Smooth muscle cell (in vitro differentiated cells): ENCODE data around the gene FOXF2. TPM values are rescaled to one million over a fixed set of nuclear protein-coding genes. Genes with fewer than 3 reads are reported as not detected.

ENCODE experiments used
- DNase-seq: peaks from one replicate; lab custom pipeline; 2025; ENCODE audit not compliant: unreplicated experiment; lab: John Stamatoyannopoulos, UW
- H2AFZ ChIP-seq: fragments of 200-600 bp; sonication (generic); 2 replicates; pipeline ENCODE4 v1.6.0; 2016; ENCODE audit warnings: antibody characterized with exemption, low read depth, mild to moderate bottlenecking
- H3F3A ChIP-seq: fragments of 200-600 bp; sonication (generic); 2 replicates; pipeline ENCODE4 v1.6.0; 2017; ENCODE audit warnings: antibody characterized with exemption, low read depth
- H3K27ac ChIP-seq: fragments of 200-600 bp; sonication (generic); 2 replicates; pipeline ENCODE4 v1.5.1; 2016; ENCODE audit warnings: low read depth, mild to moderate bottlenecking
- H3K27me3 ChIP-seq: fragments of 200-600 bp; sonication (generic); 2 replicates; pipeline ENCODE4 v1.6.1; 2016; ENCODE audit warnings: low read depth, mild to moderate bottlenecking
- H3K36me3 ChIP-seq: fragments of 200-600 bp; sonication (generic); 2 replicates; pipeline ENCODE4 v1.5.1; 2016; ENCODE audit warnings: low read depth
- H3K4me1 ChIP-seq: fragments of 200-600 bp; sonication (generic); 2 replicates; pipeline ENCODE4 v1.5.1; 2016; ENCODE audit warnings: low read depth
- H3K4me2 ChIP-seq: fragments of 200-600 bp; sonication (generic); 2 replicates; pipeline ENCODE4 v1.6.0; 2016; ENCODE audit warnings: mild to moderate bottlenecking
- H3K4me3 ChIP-seq: fragments of 200-600 bp; sonication (generic); 2 replicates; pipeline ENCODE4 v1.5.1; 2016; ENCODE audit warnings: mild to moderate bottlenecking
- H3K79me2 ChIP-seq: fragments of 200-600 bp; sonication (generic); 2 replicates; pipeline ENCODE4 v1.6.0; 2016; ENCODE audit warnings: low read depth, mild to moderate bottlenecking
- H3K9ac ChIP-seq: fragments of 200-600 bp; sonication (generic); 2 replicates; pipeline ENCODE4 v1.6.0; 2016; ENCODE audit warnings: low read depth
- H3K9me3 ChIP-seq: fragments of 200-600 bp; sonication (generic); replicated peaks from 2 replicates; pipeline ENCODE4 v1.5.1; 2016; ENCODE audit warnings: low read depth
- H4K20me1 ChIP-seq: fragments of 200-600 bp; sonication (generic); 2 replicates; pipeline ENCODE4 v1.6.0; 2016; ENCODE audit warnings: low read depth
- WGBS: methylation state at CpG from one replicate; pipeline ENCODE4 v1.1.7; 2016; ENCODE audit warnings: low lambda C conversion rate; 5-methylcytosine and 5-hydroxymethylcytosine counted together
- polyA plus RNA-seq: library from polyadenylated mRNA; unstranded; fragments of >200 nt; fragmentation: Nextera tagmentation; extraction: Ambion mirVana; gene quantifications from 2 replicates; pipeline ENCODE4 v1.2.1, GENCODE V29; 2016
- total RNA-seq: library from RNA; depleted of rRNA; stranded (reverse); fragments of >200 nt; gene quantifications from 2 replicates; pipeline ENCODE4 v1.2.3, GENCODE V29; 2014
- TF ChIP-seq, protein P1 (sequence below): fragments of 200-600 bp; sonication (generic); IDR thresholded peaks from 2 replicates; pipeline ENCODE4 v1.5.1; 2017; ENCODE audit warnings: borderline replicate concordance, mild to moderate bottlenecking, antibody characterized with exemption; ENCODE audit not compliant: insufficient read depth, poor library complexity, severe bottlenecking

The FOXF2 gene
- total and polyA plus RNA-seq, 2 experiments from 2014 or later, result 3.5 to 4.8 TPM

DNA sequence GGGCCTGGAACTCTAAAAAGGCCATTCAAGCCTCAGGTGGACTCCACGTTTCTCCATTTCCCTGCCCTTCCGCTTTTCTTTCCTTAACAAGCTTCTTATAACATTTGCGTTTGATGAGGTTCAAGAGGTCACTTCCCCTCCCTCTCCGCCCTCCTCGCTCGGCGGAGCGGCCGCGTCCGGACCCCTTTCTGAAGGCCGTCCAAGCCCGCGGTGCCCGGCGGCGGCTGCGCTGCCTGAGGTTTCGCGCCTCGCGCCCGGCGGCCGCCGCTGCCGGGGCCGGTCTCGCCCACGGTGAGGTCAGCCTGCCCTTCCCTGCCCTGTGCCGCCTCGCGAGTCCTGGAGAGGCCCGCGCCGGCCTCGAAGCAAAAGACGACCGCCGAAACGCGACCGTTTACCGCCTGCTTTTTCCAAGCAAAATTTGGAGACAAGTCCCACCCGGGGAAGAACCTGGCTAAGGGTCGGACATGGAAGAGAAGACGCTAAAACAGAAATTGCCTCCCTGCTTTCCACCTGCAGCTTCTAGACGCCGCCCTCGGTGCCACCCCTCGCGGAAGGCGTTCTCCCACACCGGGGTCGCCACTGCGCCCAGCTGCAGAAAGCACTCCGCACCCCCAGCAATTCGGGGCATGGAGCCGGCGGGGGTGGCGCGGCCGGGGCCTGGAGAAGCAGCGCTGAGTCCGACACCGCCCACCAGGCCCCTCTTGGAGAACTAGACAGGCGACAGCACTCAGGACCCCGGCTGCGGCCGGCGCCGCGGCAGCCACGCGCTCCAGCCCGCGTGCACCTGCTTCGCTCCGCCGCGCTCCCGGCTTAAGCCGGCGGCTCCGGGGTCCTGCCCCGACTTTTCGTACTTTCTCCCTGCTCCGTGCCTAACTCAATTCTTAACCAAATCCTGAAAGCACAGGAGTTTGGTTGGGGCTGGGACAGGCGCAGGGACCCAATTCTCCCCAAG, 11.0 kb upstream of the FOXF2 start:
- 2% methylated on average over 86 of the region's 89 CpGs for whole genome bisulfite sequencing
- Histone ChIP-seq H3K4me2 (peak overlapping the region; percentile 79), H3K79me2 (no peaks in the 10 kb centered on the region), H4K20me1 (no peaks in the 10 kb centered on the region), H3K36me3 (no peaks in the 10 kb centered on the region), H2AFZ (no peak overlapping the region), H3K9ac (no peak overlapping the region), H3K27me3 (peaks cover 100% of the 10 kb centered on the region), H3K27ac (no peak overlapping the region), H3K4me3 (peak overlapping the region; percentile 36), H3F3A (no peaks in the 10 kb centered on the region), H3K9me3 (no peaks in the 10 kb centered on the region), H3K4me1 (peaks cover 10% of the 10 kb centered on the region)
- DNase-seq, result no peak
- TF ChIP-seq, protein P1, sequence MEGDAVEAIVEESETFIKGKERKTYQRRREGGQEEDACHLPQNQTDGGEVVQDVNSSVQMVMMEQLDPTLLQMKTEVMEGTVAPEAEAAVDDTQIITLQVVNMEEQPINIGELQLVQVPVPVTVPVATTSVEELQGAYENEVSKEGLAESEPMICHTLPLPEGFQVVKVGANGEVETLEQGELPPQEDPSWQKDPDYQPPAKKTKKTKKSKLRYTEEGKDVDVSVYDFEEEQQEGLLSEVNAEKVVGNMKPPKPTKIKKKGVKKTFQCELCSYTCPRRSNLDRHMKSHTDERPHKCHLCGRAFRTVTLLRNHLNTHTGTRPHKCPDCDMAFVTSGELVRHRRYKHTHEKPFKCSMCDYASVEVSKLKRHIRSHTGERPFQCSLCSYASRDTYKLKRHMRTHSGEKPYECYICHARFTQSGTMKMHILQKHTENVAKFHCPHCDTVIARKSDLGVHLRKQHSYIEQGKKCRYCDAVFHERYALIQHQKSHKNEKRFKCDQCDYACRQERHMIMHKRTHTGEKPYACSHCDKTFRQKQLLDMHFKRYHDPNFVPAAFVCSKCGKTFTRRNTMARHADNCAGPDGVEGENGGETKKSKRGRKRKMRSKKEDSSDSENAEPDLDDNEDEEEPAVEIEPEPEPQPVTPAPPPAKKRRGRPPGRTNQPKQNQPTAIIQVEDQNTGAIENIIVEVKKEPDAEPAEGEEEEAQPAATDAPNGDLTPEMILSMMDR, result no peak

DNA sequence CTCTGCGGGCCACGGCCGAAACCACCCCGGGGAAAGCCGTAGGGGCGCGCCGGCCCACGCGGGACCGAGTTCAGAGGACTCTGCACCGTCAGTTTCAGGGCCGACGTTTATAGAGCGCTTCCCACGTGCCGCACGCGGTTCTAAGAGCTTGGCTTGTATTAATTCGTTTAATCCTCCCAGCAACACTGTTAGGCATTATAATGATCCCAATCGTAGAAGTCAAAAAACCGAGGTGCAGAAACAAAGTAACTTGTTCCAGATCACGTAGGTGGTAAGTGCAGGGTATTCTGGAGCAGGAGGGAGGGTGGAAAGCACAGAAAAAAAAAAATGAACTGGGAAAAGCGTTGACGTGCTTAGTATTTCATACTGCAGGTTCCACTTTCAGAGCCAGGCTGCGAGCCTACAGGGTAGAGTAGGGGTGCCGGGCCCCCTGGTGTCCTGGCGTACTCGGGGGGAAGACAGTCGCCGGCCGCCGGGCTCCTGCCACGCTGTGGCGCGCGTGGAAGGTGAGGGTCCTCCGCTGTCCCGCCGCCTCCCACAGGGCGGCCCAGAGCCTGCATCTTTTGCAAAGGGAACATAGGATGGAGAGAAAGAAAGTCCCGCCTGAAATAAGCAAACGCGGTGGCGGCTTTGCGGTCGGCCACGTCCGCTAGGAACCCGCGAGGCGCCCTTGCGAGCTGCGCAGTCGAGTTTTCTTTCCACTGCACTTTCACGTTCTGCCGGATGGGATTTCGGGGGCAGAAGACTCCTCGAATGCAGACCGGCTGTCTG, 10.2 kb upstream of the FOXF2 start:
- Histone ChIP-seq H2AFZ (no peak overlapping the region), H3K27ac (no peak overlapping the region), H3K36me3 (no peaks in the 10 kb centered on the region), H3F3A (no peaks in the 10 kb centered on the region), H3K9ac (no peak overlapping the region), H3K9me3 (no peaks in the 10 kb centered on the region), H3K27me3 (peaks cover 100% of the 10 kb centered on the region), H3K4me1 (peaks cover 19% of the 10 kb centered on the region), H3K79me2 (no peaks in the 10 kb centered on the region), H3K4me2 (peak overlapping the region; percentile 79), H4K20me1 (no peaks in the 10 kb centered on the region), H3K4me3 (peak overlapping the region; percentile 36)
- no peak for DNase-seq
- TF ChIP-seq, protein P1, result no peak
- WGBS, result 5% methylated on average over 60 of the region's 60 CpGs

DNA sequence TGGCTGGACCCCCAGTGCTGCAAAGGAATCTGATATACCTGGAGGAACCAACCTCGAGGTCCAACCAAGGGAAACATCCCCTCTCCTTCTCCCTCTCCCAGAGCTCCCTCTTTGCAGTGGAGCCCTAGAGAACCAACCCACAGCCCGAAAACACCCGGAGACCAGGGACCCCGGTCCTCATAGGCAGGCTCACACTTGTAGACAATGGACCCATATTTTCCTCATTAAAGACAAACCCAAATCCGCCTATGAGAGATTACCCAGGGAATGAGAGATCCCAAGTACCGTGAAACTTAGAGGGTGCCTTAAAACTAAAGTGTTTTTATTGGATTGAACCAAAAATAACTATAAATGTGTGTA, 9.6 kb upstream of the FOXF2 start:
- H3F3A ChIP-seq, result no peaks in the 10 kb centered on the region
- peak overlapping the region; percentile 79 for H3K4me2 ChIP-seq
- H4K20me1 ChIP-seq, result no peaks in the 10 kb centered on the region
- no peak overlapping the region for H3K9ac ChIP-seq
- no peak for DNase-seq
- H3K9me3 ChIP-seq, result no peaks in the 10 kb centered on the region
- TF ChIP-seq, protein P1, result no peak
- peaks cover 100% of the 10 kb centered on the region for H3K27me3 ChIP-seq
- H3K27ac ChIP-seq, result no peak overlapping the region
- H3K4me1 ChIP-seq, result peaks cover 22% of the 10 kb centered on the region
- H3K36me3 ChIP-seq, result no peaks in the 10 kb centered on the region
- WGBS, result 9% methylated on average over 6 of the region's 6 CpGs
- no peak overlapping the region for H3K4me3 ChIP-seq
- no peak overlapping the region for H2AFZ ChIP-seq
- H3K79me2 ChIP-seq, result no peaks in the 10 kb centered on the region
